Measurements from ENCODE around the gene OMA1. TPM values are rescaled to one million over a fixed set of nuclear protein-coding genes. Genes with fewer than 3 reads are reported as not detected.

Gene OMA1
- polyA plus RNA-seq, 2 of the 4 experiments (the other 2 are of a cell fraction), result 11.7 to 18.0 TPM

DNA sequence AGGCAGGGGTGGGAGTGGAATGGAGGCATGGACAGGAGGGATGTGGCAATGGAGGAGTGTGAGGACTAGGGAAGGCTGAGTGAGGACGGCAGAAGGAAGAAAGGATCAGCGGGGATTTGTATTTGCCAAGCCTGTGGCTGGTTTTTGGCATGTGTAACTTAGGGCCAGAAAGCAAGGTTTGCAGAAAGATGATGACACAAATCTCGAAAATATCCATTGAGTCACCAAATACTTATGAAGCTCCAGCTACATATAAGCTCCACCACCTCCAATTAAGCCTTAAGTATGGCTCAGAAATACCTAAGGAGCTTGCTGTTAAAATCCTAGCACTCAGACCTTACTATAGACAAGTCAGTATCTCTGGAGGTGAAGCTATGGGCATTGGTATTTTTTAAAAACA lies 90.1 kb downstream of the OMA1 start:
- no peak for TF ChIP-seq RFX5 (IDR thresholded peaks at IDR 0.05)
- no peak for TF ChIP-seq JUNB (IDR thresholded peaks at IDR 0.05)
- TF ChIP-seq RAD21 (conservative IDR thresholded peaks at IDR 0.05 in 1 of 2, IDR thresholded peaks at IDR 0.05 in 1 of 2), result no peak
- no peak for TF ChIP-seq NPAS2 (CRISPR knock-in tag; IDR thresholded peaks at IDR 0.05; ENCODE audit: borderline replicate concordance)
- TF ChIP-seq RNF2 (IDR thresholded peaks at IDR 0.05; ENCODE audit: borderline replicate concordance, low read depth), result no peak
- TF ChIP-seq NFE2L2 (conservative IDR thresholded peaks at IDR 0.05; ENCODE audit: low read length), result no peak
- no peak for TF ChIP-seq CHD4 (IDR thresholded peaks at IDR 0.05; ENCODE audit: borderline replicate concordance)
- no peak for TF ChIP-seq PBX3 (IDR thresholded peaks at IDR 0.05)
- TF ChIP-seq MAFK (IDR thresholded peaks at IDR 0.05; ENCODE audit: partially characterized antibody), result no peak
- TF ChIP-seq BCL3 (IDR thresholded peaks at IDR 0.05), result no peak
- no peak for TF ChIP-seq CBX8 (IDR thresholded peaks at IDR 0.05)
- no peak for TF ChIP-seq MYC (IDR thresholded peaks at IDR 0.05; ENCODE audit: borderline replicate concordance, low read length)
- TF ChIP-seq, protein P1, sequence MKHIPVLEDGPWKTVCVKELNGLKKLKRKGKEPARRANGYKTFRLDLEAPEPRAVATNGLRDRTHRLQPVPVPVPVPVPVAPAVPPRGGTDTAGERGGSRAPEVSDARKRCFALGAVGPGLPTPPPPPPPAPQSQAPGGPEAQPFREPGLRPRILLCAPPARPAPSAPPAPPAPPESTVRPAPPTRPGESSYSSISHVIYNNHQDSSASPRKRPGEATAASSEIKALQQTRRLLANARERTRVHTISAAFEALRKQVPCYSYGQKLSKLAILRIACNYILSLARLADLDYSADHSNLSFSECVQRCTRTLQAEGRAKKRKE (CRISPR knock-in tag; IDR thresholded peaks at IDR 0.05; ENCODE audit: low read depth), result no peak
- TF ChIP-seq ESRRA (IDR thresholded peaks at IDR 0.05; ENCODE audit: borderline replicate concordance, low read length), result no peak
- no peak for TF ChIP-seq CEBPB (IDR thresholded peaks at IDR 0.05)
- Histone ChIP-seq H3K9me3 (no peaks in the 10 kb centered on the region), H3K27ac (no peak overlapping the region), H3K4me2 (no peak overlapping the region), H3K4me1 (no peaks in the 10 kb centered on the region), H3K4me3 (no peak overlapping the region)
- FAIRE-seq (no peak), DNase-seq (ENCODE audit: low read depth in 1 of 2, low spot score in 1 of 2) (no peak), ATAC-seq (no peak)
- POLR2A ChIA-PET, result no interaction called here
- CTCF ChIA-PET, result no interaction called here
- WGBS (ENCODE audit: missing lambda C conversion rate), result 7% methylated on average over 3 of the region's 3 CpGs

DNA sequence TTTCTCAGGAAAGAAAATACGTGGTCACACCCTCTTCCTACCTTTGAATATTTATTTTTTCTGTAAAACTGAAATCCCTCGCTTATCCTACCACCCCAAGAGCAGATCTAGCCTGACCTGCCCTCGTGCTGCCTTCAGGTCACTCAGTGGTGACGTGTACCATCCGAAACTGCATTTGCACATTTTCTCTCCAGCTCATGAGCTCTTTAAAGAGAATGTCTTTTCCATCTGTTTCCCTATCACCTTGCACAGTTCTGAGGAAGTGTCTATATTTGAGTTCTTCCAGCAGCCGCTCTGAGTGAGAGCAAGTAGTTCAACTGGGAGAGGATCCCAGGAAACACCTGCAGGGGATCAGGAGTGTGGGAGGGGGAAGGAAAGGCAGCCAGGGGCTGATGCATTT lies 91.7 kb downstream of the OMA1 start:
- H3K4me2 ChIP-seq, result no peak overlapping the region
- FAIRE-seq (no peak), ATAC-seq (no peak), DNase-seq (ENCODE audit: low read depth in 1 of 2, low spot score in 1 of 2) (no peak)
- no peaks in the 10 kb centered on the region for H3K9me3 ChIP-seq
- no peak overlapping the region for H3K4me3 ChIP-seq
- no peak overlapping the region for H3K27ac ChIP-seq
- WGBS (ENCODE audit: missing lambda C conversion rate), result 61% methylated on average over 6 of the region's 6 CpGs
- ChIA-PET POLR2A (no interaction called here), CTCF (no interaction called here)
- no peak for TF ChIP-seq MYC (IDR thresholded peaks at IDR 0.05; ENCODE audit: borderline replicate concordance, low read length)
- no peak for TF ChIP-seq ZSCAN20 (CRISPR knock-in tag; IDR thresholded peaks at IDR 0.05)
- no peak for TF ChIP-seq RARB (CRISPR knock-in tag; IDR thresholded peaks at IDR 0.05)
- no peak for TF ChIP-seq CBX8 (IDR thresholded peaks at IDR 0.05)
- TF ChIP-seq USF2 (IDR thresholded peaks at IDR 0.05), result no peak
- TF ChIP-seq FOSL2 (IDR thresholded peaks at IDR 0.05), result no peak
- TF ChIP-seq FOSL2 (CRISPR knock-in tag; IDR thresholded peaks at IDR 0.05), result no peak
- TF ChIP-seq RNF2 (IDR thresholded peaks at IDR 0.05; ENCODE audit: borderline replicate concordance, low read depth), result no peak
- no peak for TF ChIP-seq SREBF2 (IDR thresholded peaks at IDR 0.05)
- no peak for TF ChIP-seq TP53 (CRISPR knock-in tag; IDR thresholded peaks at IDR 0.05)
- TF ChIP-seq RCOR1 (IDR thresholded peaks at IDR 0.05; ENCODE audit: low read depth, low read length), result no peak
- TF ChIP-seq HOXB13 (CRISPR knock-in tag; IDR thresholded peaks at IDR 0.05; ENCODE audit: low read depth), result no peak
- no peak for TF ChIP-seq KDM1A (IDR thresholded peaks at IDR 0.05; ENCODE audit: low read depth)
- TF ChIP-seq ZC3H11A (IDR thresholded peaks at IDR 0.05), result no peak
- TF ChIP-seq, protein P2, sequence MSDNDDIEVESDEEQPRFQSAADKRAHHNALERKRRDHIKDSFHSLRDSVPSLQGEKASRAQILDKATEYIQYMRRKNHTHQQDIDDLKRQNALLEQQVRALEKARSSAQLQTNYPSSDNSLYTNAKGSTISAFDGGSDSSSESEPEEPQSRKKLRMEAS (IDR thresholded peaks at IDR 0.05), result no peak
- TF ChIP-seq, protein P1 (CRISPR knock-in tag; IDR thresholded peaks at IDR 0.05; ENCODE audit: low read depth), result no peak
- TF ChIP-seq BCL3 (IDR thresholded peaks at IDR 0.05), result no peak
- TF ChIP-seq CHD2 (IDR thresholded peaks at IDR 0.05; ENCODE audit: low read length, partially characterized antibody), result no peak
- TF ChIP-seq RAD21 (conservative IDR thresholded peaks at IDR 0.05 in 1 of 2, IDR thresholded peaks at IDR 0.05 in 1 of 2), result no peak
- no peak for TF ChIP-seq JUN (IDR thresholded peaks at IDR 0.05)
- no peak for TF ChIP-seq GATA3 (IDR thresholded peaks at IDR 0.05; ENCODE audit: borderline replicate concordance)
- H3K4me1 ChIP-seq, result no peaks in the 10 kb centered on the region

Data from A549 (cell line).